Smooth muscle cell of the pulmonary artery (primary cell): ENCODE results near the gene OCIAD2. TPM values are rescaled to one million over a fixed set of nuclear protein-coding genes. Genes with fewer than 3 reads are reported as not detected.

ENCODE experiments used
- total RNA-seq: library from RNA; depleted of rRNA; stranded (reverse); fragments of >200 nt; gene quantifications from 2 replicates; pipeline ENCODE4 v1.2.3, GENCODE V29; 2014

OCIAD2 gene, protein sequence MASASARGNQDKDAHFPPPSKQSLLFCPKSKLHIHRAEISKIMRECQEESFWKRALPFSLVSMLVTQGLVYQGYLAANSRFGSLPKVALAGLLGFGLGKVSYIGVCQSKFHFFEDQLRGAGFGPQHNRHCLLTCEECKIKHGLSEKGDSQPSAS
- 13.4 and 44.8 TPM in 2 replicates for total RNA-seq

GRCh38 chr4:48906206-48907173 lies at the start of gene OCIAD2:
TSS of gene OCIAD2 (minus strand) at chr4:48906774. CDS start at chr4:48904549, 2,225 bp downstream.

Other genes with a start within 250 kb of the OCIAD2 start
- gene FRYL, start 126.5 kb downstream of the OCIAD2 start, total RNA-seq: 47.0 and 56.3 TPM in 2 replicates
- gene OCIAD1, start 75.7 kb downstream of the OCIAD2 start, total RNA-seq: 83.2 and 106 TPM in 2 replicates
- not detected in 2 replicates for gene CWH43, start 79.5 kb upstream of the OCIAD2 start, total RNA-seq